Ureter (tissue), 1 donor: Measurements from ENCODE around the gene KRTAP3-2. TPM values are rescaled to one million over a fixed set of nuclear protein-coding genes. Genes with fewer than 3 reads are reported as not detected.

Source experiments
- DNase-seq: peaks from one replicate; pipeline ENCODE4 v3.0.0-alpha.2; 2020; ENCODE audit warnings: low spot score
- total RNA-seq: library from RNA; stranded (reverse); gene quantifications from one replicate; pipeline ENCODE4 v1.2.4, GENCODE V29; 2023
- donor health status: DM: yes; HTN: yes; CAD: no.

KRTAP3-2 gene
- total RNA-seq, 1 donor from 2014 or later = not detected

GRCh38 chr17:40963838-40964237 is 35.9 kb downstream of the KRTAP3-2 start:
- no peak for DNase-seq

GRCh38 chr17:40962059-40962561 is 37.6 kb downstream of the KRTAP3-2 start:
- DNase-seq = no peak

DNA sequence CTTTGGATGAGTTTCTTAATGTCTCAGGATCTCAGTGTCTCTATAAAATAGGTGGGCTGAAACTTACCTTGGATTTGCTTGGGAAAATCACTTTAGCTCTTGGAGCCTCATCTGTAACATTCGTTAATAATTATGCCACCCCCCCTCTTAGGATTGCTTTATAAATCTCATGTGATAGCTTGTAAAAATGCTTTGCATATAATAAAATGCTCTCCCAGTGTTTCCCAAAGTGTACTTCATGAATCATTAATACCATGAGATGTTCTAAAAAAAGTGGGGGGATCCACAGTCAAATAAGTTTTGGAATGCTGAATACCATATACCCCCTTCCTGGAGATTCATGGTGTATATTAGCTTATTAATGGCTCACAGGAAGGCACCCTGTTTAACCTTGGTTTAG is 38.1 kb downstream of the KRTAP3-2 start:
- no peak for DNase-seq

DNA sequence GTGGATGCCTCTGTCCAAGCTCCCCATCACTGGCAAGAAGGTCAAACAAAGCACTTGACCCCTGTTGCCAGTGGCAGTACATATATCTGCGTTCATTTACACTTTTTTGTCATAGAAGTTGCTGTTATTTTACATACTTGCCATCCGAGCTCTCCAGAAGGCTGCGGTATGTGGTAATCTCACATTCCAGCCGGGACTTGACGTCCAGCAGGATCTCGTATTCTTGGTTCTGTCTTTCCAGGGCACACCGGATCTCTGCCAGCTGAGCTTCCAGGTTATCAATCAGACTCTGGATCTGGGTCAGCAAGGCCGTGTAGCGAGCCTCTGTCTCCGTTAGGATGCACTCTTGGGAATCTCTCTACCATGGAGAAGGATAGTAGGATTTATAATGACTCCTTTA is 39.6 kb downstream of the KRTAP3-2 start:
- no peak for DNase-seq

DNA sequence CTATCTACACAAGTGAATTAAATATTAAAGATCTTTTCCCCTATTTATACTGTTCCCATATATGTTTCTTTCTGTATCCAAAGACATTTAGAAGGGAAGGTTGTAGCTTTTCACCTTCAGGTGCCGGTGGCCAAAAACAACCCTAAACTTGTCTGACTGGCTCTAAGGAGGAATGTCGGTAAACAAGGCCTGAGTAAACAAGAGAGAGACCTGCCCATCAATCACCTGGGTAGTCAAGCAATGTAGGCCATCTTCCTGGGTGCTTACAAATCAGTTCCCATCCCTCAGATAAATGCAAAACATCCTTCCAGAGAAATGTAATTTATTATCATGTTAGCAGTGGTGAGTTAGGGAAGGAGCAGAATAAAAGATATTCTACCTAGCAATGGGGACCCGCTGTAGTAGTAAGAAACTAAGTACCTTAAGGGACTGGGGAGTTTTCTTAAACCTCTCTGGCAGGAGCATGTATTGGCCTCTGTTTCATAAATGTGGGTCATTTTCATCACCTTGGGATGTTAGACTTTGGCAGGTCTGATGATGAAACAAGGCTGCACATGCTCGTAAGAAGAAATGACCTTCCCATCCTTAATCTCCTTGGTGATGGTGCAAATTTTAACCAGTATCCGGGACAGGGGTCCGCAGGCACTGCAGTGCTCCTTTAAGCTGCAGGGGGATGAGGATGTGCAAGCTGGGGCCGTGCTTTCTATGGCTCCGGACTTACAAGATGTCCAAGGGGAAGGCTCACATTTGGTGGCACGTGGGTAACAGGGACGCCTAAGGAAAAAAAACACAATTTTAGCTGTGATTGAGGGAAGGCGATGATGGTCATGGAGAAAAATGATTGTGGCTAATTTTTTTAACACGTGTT is 41.4 kb downstream of the KRTAP3-2 start:
- peak; percentile 50 for DNase-seq

- no peak for DNase-seq
These were observed 43.1 kb downstream of the KRTAP3-2 start for GRCh38 chr17:40956401-40957254.

- peak; percentile 48 for DNase-seq
These were observed 45.8 kb downstream of the KRTAP3-2 start for GRCh38 chr17:40953881-40954280.

DNA sequence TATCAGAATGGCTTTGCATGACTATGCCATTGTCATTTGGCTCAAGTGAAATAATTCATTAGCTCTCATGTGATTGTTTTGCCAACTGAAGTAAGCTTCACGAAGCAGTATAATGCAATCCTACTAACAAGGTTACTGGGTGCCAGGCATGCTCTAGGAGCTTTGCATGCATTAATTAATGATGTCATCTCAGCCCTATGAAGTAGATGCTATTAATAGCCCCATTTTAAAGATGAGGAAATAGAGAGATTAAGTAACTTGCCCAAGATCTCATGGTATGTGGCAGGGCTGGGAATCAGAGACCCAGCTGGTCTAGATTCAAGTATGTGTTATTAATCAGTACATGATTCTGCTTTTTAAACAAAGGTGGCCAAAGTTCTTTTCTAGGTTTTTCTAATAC is 47.0 kb downstream of the KRTAP3-2 start:
- no peak for DNase-seq

DNA sequence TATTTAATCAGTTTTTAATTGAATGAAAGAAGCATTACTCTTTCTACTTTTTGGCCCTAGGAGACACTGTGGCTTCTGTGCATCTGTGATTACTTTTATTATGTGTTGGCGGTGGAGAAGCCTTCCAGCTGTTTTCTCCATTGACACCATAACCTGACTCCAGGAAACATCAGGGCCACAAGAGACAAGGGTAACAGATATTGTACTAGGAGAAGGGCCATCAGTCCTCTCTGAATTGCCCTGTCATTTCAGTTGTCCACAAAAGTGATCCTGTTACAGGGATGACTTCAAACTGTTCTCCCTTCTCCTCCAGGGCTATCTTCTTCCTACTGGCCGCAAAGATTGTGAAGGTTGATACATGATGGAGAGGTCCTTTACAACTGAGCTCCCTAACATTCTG is 47.6 kb downstream of the KRTAP3-2 start:
- DNase-seq = no peak

DNA sequence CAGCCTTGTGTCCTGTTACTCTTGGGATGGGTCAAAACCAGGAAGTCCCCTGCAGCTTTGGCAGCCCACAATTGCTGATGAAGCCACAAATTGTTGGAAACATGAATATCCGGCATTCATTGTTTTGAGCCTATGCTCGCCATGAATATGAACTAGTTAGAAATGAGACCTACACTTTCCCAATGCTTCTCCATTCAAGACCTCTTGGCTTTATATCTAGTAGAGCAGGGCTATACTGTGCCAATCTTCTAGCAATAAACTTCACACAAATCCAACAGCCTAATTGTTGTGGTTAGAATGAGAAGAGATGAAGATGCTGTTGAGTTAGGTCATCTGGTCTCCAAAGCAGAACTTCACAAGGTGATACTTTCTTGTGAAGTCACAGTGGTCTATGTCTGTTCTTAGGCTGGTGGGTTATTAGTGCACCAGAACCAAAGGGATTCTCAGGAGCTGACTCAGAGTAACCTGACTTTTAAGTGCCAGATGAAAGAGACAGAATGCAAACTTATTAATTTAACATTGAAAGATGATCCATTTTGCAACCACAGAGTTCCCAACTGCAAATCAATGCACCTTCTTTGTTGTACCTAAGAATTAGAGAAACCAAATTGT is 48.6 kb downstream of the KRTAP3-2 start:
- no peak for DNase-seq

DNA sequence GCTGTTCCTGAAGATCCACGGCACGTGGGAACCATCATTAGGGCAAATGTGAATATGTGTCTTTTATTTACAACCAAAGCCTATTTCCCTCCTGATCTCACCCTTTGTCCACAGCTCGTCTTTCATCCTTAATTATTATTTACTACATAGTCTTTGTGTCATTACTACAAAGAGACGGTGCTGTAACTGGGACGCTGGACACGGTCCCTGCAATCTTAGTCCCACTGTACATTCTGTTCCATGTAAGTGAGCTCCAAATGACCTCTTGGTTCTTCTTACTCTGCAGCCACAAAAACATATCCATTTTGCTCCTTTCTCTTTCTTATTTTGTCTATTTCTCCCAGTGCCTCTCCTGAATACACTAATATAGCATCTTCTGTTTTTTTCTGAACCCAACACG is 49.5 kb downstream of the KRTAP3-2 start:
- no peak for DNase-seq

- DNase-seq = no peak
These were observed 50.3 kb downstream of the KRTAP3-2 start for GRCh38 chr17:40949418-40949817.

Other genes with a start within 250 kb of the KRTAP3-2 start
- gene KRT25, start 244.6 kb downstream of the KRTAP3-2 start, total RNA-seq = not detected
- not detected for gene KRT26, start 227.7 kb downstream of the KRTAP3-2 start, total RNA-seq
- gene KRT27, start 217.4 kb downstream of the KRTAP3-2 start, total RNA-seq = 2.0 TPM
- not detected for gene KRT28, start 199.9 kb downstream of the KRTAP3-2 start, total RNA-seq
- gene KRT10, start 177.3 kb downstream of the KRTAP3-2 start, total RNA-seq = 70.1 TPM
- not detected for gene KRT12, start 132.7 kb downstream of the KRTAP3-2 start, total RNA-seq
- gene KRT20, start 114.7 kb downstream of the KRTAP3-2 start, total RNA-seq = 4.7 TPM
- gene KRT23, start 62.3 kb downstream of the KRTAP3-2 start, total RNA-seq = 3.9 TPM
- not detected for gene KRT39, start 33.0 kb downstream of the KRTAP3-2 start, total RNA-seq
- not detected for gene KRT40, start 15.6 kb downstream of the KRTAP3-2 start, total RNA-seq
- gene KRTAP3-3, start 5.7 kb downstream of the KRTAP3-2 start, total RNA-seq = not detected
- not detected for gene KRTAP3-1, start 9.2 kb upstream of the KRTAP3-2 start, total RNA-seq
- gene KRTAP1-5, start 27.3 kb upstream of the KRTAP3-2 start, total RNA-seq = not detected
- not detected for gene KRTAP1-4, start 30.3 kb upstream of the KRTAP3-2 start, total RNA-seq
- gene KRTAP1-3, start 35.0 kb upstream of the KRTAP3-2 start, total RNA-seq = not detected
- gene KRTAP1-1, start 41.5 kb upstream of the KRTAP3-2 start, total RNA-seq = not detected
- not detected for gene KRTAP2-1, start 47.4 kb upstream of the KRTAP3-2 start, total RNA-seq
- gene KRTAP2-2, start 55.3 kb upstream of the KRTAP3-2 start, total RNA-seq = not detected
- gene KRTAP2-3, start 60.2 kb upstream of the KRTAP3-2 start, total RNA-seq = not detected
- not detected for gene KRTAP2-4, start 66.0 kb upstream of the KRTAP3-2 start, total RNA-seq
- gene KRTAP4-7, start 84.2 kb upstream of the KRTAP3-2 start, total RNA-seq = not detected
- gene KRTAP4-8, start 98.2 kb upstream of the KRTAP3-2 start, total RNA-seq = not detected
- not detected for gene KRTAP4-16, start 102.3 kb upstream of the KRTAP3-2 start, total RNA-seq
- not detected for gene KRTAP4-9, start 105.5 kb upstream of the KRTAP3-2 start, total RNA-seq
- not detected for gene KRTAP4-11, start 118.5 kb upstream of the KRTAP3-2 start, total RNA-seq
- not detected for gene KRTAP4-12, start 124.3 kb upstream of the KRTAP3-2 start, total RNA-seq
- gene KRTAP4-6, start 140.6 kb upstream of the KRTAP3-2 start, total RNA-seq = not detected
- gene KRTAP4-5, start 149.9 kb upstream of the KRTAP3-2 start, total RNA-seq = not detected
- gene KRTAP4-4, start 160.8 kb upstream of the KRTAP3-2 start, total RNA-seq = not detected
- not detected for gene KRTAP4-3, start 168.3 kb upstream of the KRTAP3-2 start, total RNA-seq
- gene KRTAP4-2, start 178.3 kb upstream of the KRTAP3-2 start, total RNA-seq = not detected
- gene KRTAP4-1, start 185.0 kb upstream of the KRTAP3-2 start, total RNA-seq = not detected
- gene KRTAP9-1, start 190.0 kb upstream of the KRTAP3-2 start, total RNA-seq = not detected
- not detected for gene KRTAP9-2, start 226.7 kb upstream of the KRTAP3-2 start, total RNA-seq
- not detected for gene KRTAP9-3, start 232.5 kb upstream of the KRTAP3-2 start, total RNA-seq
- not detected for gene KRTAP9-8, start 238.1 kb upstream of the KRTAP3-2 start, total RNA-seq
- gene KRTAP9-4, start 249.8 kb upstream of the KRTAP3-2 start, total RNA-seq = not detected